ENCODE measurements around the gene NACC1.

Gene NACC1

DNA sequence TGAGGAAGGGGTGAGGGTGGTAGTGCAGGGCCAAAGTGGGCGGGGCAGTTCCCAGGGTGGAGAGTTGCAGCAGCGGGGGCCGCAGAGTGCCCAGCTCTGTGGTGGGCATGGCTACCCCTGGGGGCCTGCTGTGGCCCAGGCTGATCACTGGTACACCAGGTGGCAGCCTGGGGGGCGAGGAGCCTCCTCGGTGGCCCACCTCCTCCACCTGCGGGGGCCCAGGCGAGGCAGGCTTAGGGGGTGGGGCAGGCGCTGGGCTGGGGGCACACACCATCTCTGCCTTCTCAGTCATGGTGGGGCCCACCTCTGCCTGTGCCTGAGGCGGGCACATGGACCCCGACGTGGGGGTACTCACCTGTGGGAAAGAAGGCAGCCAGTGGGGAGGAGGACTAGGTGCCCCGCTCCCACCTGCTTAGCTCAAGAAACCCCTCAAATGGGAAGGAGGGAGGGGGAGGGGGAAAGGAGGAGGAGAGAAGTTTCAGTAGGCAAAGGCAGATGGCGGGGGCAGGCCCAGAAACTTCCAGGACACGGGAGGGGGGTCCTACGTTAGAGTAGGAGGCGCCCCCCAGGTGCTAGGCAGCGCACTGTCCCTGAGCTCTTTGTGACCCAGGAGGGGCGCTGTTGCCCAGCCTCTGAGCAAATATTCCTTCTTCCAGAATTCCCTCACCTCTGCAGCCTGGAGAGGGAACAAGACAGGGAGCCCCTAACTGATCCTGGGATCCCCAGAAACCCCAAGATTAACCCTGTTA lies 17.0 kb upstream of the NACC1 start:
- peak; percentile 63 for DNase-seq

DNA sequence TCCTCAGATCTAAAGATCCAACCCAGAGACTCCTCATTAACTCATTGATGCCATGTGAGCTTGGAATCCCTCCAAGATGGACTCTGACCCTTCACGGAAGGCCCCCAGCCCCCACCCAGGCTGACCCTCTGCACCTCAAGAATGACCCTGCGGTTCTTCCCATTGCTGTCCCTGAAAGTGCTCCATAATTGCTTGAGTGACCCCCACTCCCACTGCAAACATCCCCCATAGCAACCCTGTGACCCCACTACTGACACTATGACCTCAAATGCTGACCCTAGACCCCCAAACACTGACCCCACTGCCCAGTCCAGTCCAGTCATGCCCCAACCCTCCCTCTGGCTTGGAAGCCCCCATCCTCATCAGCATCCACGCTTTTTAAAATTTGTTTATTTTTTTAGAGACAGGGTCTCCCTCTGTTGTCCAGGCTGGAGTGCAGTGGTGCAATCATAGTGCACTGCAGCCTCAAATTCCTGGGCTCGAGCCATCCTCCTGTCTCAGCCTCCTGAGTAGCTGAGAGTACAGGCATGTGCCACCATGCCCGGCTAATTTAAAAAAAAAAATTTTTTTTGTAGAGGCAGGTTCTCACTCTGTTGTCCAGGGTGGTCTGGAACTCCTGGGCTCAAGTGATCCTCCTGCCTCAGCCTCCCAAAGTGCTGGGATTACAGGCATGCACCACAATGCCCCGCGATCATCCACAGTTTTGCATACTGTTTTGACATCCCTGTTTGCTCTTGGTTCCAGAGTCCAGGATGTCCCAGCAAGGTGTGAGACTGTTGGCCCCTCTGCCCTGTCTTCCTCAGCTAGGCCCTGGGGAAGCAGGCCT lies 16.3 kb upstream of the NACC1 start:
- DNase-seq, result no peak

DNA sequence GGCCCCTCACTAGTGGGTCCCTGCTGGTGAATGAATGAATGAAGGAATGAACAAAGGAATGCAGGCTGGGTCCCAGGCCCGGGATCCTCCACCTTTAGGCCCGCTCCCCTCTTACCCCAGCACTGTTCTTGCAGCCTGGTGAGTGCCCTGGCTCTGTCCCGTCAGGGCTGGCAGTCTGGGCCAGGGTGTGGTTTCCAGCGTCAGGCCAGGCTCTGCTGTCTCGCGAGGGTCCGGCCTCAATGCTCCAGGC lies 15.7 kb upstream of the NACC1 start:
- DNase-seq, result no peak

DNA sequence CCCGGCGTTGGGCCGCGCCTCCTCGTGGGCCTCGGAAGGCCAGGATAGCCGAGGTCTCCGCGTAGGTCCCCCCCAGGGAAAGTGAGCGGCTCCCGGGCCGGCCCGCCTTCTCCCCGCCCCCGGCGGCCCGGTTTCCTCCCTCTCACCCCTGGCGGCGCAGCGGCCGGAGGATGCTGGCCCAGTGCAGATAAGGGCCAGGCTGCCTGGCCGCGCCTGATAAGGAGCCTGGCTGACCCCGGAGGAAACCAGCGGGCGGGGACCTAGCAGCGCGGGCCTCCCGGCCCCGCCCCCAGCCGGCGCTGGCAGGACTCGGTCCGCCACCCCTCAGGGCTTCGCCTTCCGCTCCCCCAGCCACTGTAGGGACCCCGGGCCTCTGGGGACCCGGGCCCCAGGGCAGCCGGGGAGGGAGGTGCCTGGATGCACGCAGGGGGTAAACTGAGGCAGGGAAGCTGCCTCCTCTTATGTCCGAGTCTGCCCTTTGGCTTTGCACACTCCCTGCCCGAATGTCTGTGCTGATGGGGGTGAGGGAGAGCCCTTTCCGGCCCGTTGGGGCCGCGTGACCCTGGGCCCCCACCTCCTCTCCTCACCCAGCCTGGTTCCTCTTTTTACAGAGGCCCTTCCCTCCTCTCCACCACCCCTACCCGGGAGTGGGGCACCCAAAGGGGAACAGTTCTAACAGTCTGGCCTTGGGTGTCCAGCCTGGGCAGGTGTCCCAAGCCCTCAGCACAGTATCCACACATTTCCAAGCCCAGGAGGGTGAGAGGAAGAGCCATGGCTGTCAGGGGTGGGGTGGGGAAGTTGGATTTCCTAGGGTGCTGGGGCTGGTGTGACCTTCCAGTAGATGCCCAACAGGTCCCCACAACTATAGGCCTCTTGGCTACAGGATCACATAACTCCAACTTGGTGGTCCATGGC lies 15.1 kb upstream of the NACC1 start, which contains the start of gene LYL1:
Gene LYL1 (minus strand): TSS at position 193 of the 915 bp plus-strand sequence. CDS start 1,687 bp downstream, outside the sequence.
- peak; percentile 57 for DNase-seq

DNA sequence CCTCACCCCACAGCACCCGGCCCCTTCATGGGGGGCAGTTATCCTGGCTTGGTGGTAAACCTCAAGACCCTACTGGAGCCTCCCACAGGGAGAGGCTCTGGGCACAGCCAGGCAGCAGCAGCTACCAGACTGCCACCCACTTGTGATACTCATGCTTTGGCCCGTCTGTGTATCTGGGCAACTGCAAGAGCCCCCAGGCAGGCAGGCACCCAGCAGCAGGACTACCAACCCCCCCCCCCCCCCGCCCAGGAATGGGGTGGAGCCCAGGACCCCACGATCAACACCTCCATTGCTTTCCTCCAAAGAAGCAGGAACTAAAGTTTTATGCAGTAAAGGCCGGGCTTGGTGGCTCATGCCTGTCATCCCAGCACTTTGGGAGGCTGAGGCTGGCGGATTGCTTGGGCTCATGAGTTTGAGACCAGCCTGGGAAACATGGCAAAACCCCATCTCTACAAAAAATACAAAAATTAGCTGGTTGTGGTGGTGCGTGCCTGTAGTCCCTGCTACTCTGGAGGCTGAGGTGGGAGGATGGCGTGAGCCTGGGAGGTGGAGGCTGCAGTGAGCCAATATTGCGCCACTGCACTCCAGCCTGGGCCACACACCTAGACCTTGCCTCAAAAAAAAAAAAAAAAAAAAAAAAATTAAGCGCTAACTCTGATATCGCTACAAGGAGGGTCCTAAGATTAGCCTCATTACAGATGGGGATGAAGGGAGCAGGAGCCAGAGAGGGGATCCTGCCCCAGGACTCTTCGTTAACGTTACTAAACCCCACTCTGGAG lies 14.3 kb upstream of the NACC1 start:
- no peak for DNase-seq

DNA sequence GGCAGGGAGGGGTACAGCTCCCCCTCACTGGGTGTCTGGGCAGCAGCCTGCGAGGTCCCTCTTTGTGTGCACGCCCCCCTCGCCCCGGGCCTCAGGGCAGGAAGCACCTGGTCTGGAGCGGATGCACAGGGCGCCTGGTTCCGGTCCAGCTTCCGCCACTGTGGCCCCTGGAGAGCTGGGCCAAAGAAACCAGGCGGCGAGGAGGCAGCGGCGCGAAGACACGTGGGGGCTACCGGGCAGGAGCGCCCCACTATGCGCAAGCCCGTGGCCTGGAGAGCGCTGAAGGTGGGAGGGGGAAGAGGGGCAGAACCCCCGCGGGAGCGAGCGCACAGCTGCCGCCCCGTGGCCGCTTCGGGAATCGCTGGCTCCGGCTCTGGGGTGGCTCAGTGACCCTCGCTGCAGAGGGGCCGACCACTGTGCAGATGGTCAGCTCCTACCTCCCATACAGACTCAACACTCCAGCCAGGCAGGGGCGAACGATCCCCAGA lies 13.7 kb upstream of the NACC1 start:
- peak; percentile 60 for DNase-seq

DNA sequence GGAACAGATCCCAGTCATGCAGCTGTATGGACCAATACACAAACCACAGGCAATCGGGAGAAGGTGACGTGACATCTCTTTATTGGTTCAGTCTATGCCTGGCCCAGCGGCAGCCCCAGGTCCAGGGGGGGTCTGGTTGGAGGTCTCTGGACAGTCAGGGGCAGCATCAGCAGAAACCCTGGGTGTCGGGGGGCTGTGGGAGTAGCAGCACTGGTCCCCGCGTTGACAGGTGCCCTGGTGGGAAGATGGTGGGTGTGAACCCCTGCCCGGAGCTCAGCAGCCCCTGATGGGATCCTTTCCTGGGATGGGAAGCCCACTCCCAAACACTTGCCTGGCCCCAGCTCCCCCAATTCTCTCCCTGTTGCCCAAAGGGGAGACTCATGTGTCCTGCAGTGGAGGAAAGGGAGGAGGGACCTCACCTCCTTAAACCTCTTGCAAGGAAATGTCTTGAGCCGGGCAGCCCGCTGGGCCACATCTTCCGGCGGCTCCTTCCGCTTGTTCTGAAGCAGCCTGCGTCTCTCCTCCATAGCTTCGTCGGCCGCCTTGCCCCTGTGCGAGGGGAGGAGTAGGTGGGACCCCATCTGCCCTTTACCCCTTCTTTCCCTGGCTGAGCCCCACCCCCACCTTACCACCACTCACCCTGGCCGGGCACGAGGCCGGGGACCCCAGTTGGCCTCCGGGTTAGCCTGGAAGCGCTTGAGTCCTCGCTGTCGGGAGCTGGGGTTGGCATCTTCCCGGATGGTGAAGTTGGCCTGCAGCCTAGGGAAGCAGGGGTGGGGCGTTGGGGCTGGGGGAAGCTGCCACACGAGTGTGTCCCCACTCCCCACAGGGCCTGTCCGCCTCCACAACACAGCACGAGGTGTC lies 13.0 kb upstream of the NACC1 start:
- DNase-seq, result no peak

DNA sequence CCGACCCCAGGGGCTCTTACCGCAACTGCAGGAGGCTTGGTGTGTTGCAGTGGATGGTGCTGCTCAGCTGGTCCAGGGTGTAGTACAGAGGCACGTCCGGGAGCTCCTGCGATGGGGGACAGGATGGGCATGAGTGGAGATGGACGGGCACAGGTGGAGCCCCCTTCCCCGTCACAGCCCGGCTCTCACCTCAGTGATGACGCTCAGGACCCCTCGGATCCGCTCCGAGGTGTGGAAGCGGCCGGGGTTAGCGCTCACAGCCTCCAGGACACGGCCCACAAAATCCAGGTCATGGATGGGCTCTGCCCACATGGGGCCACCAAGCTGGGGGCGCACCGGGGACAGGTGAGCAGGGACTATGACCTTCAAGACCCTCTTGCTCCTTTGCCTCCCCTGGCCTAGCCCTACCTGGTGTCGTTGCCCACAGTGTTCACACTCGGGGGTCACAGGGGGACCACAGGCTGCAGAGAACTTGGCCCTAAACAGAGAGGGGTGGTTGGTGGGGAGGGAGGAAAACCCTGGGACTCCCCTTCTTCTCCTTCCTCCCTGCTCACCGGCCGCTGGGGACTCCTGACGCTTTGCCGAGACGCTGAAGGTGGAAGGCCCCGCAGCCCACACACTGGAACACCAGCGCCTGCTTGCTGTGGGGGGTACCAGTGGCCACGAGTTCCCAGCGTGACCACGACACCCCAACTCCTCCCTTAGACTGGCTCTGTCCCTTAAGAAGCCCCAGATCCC lies 8.5 kb upstream of the NACC1 start:
- DNase-seq, result no peak

DNA sequence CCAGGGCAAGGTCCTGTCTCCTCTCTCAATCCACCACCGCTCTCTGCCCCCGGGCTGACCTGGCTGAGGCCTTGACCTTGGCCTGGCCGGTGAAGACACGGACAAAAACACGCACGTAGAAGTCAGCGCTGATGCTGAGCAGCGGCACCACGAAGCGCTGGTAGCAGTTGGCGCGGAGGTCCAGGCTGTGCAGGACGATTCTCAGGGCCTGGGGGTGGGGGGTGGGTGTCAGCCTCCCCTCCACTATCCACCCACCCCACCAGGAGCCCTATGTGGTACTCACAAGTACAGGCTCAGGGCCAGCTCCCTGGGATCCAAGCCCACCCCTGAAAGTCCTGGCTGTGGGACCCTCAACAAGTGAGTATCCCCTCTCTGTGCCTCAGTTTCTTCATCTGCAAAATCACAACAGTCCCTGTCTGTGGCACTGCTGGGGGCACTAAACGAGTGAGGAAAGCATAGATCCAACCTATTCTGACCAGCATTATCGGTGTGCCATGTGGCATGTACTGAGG lies 7.9 kb upstream of the NACC1 start:
- no peak for DNase-seq

DNA sequence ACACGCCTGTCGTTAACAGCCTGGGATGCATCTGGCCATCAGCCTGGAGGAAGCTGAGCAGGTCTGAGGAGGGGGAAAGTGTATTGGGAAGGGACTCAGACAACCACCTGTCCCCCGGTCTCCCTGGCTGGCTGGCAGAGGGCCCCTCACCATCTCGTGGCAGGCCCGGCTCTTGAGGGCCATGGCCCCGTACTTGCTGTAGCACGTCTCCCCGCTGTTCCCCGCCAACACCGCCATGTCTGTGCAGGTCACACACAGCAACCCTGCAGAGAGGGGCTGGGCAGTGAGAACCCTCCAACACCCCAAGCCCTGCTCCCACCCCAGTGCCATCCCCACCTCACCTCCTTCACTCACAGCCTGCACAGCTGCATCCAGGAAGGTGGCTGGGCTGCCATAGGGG lies 5.5 kb upstream of the NACC1 start:
- DNase-seq, result no peak

DNA sequence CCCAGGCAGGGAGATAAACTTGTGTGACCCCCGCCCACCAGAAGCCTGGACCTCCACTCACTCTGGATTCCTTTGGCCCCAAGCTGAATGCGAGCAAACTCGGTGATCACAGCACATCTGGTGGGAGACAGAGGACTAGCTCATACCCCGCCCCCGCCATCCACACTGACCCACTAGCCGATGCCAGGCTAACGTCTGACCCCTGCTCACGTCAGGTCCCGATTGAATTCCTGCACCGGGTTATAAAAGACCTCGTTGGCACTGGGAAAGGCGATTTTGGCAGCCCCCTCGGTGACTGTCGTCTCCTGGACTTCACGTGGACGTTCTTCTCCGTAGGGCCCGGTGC lies 2.2 kb upstream of the NACC1 start:
- no peak for DNase-seq

DNA sequence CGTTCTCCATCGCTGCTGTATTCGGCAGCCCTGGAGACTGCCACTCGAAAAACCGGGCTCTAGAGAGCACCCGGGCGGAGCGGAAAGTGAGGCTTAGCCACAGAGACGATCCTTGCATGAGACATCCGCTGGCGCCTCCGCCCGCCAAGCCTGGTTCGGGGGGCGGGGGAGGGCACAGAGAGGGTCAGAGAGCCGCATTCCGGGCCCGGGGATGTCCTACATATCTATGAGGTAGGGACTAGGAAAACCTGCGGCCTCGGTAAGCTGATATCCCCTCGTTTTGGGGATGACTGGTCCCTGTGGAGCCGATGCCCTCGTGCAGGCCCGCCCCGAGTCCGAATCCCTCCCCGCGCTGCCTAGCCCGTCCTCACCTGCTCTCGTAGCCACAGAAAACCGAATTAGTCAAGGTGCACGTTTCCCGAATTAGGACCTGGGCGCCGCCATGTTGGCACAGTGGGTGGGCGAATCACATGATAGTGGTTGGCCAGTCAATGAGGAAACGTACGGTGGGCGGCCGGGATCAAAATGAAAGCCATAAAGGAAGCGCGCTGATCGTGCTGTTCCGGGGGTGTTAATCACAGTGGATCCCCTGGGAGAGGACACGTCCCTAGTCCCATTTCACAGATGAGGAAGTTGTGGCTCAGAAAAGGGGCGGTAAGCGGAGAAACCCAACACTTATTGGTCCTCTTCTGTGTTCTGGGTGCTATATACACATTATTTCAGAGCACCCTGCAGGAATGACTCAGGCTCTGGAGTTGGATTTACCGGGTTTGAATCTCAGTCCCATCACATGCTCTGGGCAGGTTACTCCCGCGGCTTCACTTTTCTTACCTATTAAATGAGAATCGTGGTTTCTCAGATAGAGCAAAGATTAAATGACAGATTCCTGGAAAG lies 1.5 kb upstream of the NACC1 start, which contains the start of gene TRMT1:
Gene TRMT1 (minus strand): TSS at position 459 of the 894 bp plus-strand sequence. CDS start 341 bp downstream, at position 118.
- DNase-seq, result peak; percentile 80

DNA sequence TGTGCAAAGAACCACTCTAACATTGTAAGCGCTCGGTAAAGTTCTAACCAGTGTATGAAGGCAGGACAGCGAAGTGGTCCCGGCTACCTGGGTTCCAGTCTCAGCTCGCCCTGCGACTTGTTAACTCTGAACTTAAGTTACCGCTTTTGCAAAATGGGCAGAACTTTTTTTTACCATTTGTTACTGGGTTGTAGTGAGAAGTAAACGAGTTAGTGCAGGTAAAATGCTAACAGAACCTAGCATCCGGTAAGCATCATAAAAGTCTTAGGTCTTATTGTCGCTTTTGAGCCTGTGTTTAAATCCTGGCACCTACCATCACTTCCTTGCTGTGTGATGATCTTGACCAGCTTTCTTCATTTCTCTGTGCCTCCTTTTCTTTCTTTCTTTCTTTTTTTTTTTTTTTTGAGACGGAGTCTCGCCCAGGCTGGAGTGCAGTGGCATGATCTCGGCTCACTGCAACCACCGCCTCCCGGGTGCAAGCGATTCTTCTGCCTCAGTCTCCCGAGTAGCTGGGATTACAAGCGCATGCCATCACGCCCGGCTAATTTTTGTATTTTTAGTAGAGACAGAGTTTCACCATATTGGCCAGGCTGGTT lies 790 bp upstream of the NACC1 start:
- no peak for DNase-seq

DNA sequence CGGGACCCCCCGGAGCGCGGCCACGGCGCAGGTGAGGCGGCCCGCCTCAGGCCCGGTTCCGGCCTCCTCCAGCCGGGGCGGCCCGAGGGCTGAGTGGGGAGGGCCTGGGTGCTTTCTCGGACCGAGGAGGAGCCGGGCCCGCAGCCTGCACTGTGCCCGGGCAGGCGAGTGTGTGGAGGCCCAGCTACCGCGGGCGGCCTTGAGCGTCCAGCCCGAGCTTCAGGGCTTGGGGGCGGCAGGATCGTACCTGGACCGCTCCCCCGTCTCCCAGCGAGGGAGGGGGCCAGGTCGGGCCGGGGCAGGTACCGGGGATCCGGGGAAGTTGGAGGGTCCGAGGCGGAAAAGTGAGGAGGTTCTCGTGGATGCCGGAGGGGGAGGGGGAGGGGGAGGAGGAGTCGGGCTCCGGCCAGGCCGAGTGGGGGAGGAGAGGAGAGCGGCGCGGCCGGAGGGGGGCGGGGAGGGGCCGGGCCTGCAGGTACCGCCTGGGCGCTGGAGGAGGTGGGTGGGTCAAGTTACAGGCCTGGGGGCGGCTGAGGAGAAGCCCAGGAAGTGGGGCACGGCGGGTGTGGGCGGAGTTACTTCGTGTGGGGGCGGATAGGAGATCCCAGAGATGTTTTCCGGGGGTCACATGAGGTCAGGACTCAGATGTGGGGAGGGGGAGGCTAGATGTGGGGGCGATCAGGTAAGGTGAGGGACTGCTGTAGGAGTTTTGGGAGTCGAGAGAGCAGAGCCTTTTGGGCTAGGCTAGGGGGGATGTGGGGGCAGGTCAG lies 545 bp downstream of the NACC1 start:
- DNase-seq, result no peak

DNA sequence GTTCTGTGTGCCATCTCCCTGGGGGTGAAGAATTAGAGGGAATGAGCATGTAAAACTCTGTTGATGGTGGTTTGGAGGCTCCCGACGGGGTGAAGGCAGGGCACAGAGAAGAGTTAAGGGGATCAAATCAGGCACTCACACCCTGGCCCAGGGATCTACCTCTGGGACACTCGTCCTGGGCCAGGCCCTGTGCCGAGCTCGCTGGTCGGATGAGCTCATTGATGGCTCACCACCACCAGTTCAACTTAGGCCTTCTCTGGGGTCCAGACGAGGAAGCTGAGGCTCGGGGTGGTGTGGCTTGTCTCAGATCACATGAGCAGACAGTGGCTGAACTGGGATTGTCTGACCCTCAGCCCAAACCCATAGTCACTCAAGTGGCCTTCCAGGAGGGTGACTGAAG lies 1.6 kb downstream of the NACC1 start:
- no peak for DNase-seq

DNA sequence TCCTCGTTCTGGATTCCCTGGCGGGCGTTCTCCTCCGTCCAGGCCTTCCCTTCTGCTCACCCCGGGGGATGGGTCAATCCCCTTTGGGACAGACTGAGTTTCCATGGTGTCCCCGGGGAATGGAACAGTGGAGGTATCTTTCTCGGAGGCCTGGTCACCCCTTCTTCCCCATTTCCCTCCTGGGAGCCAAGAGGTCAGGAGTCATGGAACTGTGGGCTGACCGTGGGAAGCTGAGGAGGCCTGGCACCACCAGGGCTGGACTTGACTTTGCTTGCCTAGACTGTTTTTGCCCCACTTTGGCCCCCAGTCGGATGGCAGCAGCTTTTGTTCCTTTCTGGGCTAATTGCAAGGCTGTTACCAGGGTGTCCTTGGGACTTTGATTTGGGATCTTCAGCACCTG lies 2.0 kb downstream of the NACC1 start:
- no peak for DNase-seq

DNA sequence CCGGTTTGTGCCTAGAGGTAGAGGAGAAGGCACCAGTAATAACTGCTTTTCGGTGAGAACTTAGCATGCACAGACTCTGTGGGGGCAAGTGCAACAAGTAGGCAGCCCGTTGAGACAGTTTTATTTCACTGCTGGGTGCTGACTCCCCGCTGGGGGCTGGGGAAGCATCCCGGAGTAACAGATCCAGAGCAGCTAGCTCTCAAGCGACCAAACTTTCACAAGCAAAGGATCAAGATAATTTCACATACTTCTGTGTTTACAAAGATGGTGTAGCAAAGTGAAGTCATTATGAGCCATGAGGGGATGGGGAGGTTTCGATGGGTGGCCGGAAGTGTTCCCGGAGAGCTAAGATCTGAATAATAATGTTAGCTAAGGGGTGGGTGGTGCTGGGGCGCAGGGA lies 2.8 kb downstream of the NACC1 start:
- DNase-seq, result no peak

All from 8988T (cell line).